DOHH2 (cell line): Measurements from ENCODE around the gene MBD4.

Experiments used
- H3F3A ChIP-seq: fragments of 200-600 bp; sonication (generic), shearing (Covaris generic); 2 replicates; pipeline ENCODE4 v1.6.0; 2016; ENCODE audit warnings: antibody characterized with exemption, mild to moderate bottlenecking; ENCODE audit not compliant: control insufficient read depth, insufficient read depth
- H3K27ac ChIP-seq: fragments of 200-600 bp; sonication (generic); 2 replicates; pipeline ENCODE4 v1.5.1; 2014; ENCODE audit warnings: low read depth, mild to moderate bottlenecking, low read length, moderate library complexity
- H3K27me3 ChIP-seq: fragments of 200-600 bp; sonication (generic); 2 replicates; pipeline ENCODE4 v1.6.1; 2014; ENCODE audit warnings: mild to moderate bottlenecking, low read length, mixed read lengths; ENCODE audit not compliant: control insufficient read depth
- H3K36me3 ChIP-seq: fragments of 200-600 bp; sonication (generic); 2 replicates; pipeline ENCODE4 v1.6.1; 2014; ENCODE audit warnings: mild to moderate bottlenecking, low read length, moderate library complexity, mixed read lengths; ENCODE audit not compliant: control insufficient read depth
- H3K4me1 ChIP-seq: fragments of 200-600 bp; sonication (generic); 2 replicates; pipeline ENCODE4 v1.6.1; 2014; ENCODE audit warnings: mild to moderate bottlenecking, low read length, mixed read lengths; ENCODE audit not compliant: control insufficient read depth
- H3K4me2 ChIP-seq: fragments of 200-600 bp; sonication (generic); 2 replicates; pipeline ENCODE4 v1.6.0; 2014; ENCODE audit warnings: mild to moderate bottlenecking, low read length, moderate library complexity
- H3K4me3 ChIP-seq: fragments of 200-600 bp; sonication (generic); 2 replicates; pipeline ENCODE4 v1.5.1; 2014; ENCODE audit warnings: mild to moderate bottlenecking, low read length, mixed read lengths
- H3K79me2 ChIP-seq: fragments of 200-600 bp; sonication (generic); 2 replicates; pipeline ENCODE4 v1.6.1; 2014; ENCODE audit warnings: mild to moderate bottlenecking, low read length, mixed read lengths; ENCODE audit not compliant: control insufficient read depth
- H3K9me2 ChIP-seq: fragments of 200-600 bp; sonication (generic); replicated peaks from 2 replicates; pipeline ENCODE4 v1.6.1; 2014; ENCODE audit warnings: mild to moderate bottlenecking, low read length, mixed read lengths; ENCODE audit not compliant: control insufficient read depth
- H3K9me3 ChIP-seq: fragments of 200-600 bp; sonication (generic); 2 replicates; pipeline ENCODE4 v1.6.1; 2014; ENCODE audit warnings: antibody characterized with exemption, low read length, mixed read lengths; ENCODE audit not compliant: control insufficient read depth, insufficient read depth
- H4K20me1 ChIP-seq: fragments of 200-600 bp; sonication (generic); 2 replicates; pipeline ENCODE4 v1.6.0; 2014; ENCODE audit warnings: low read depth, mild to moderate bottlenecking, antibody characterized with exemption, low read length, moderate library complexity; ENCODE audit not compliant: control insufficient read depth, insufficient read depth
- EZH2phosphoT487 ChIP-seq: fragments of 200-600 bp; sonication (generic); IDR thresholded peaks from 2 replicates; pipeline ENCODE4 v1.6.1; 2017; ENCODE audit warnings: borderline replicate concordance, mild to moderate bottlenecking, antibody characterized with exemption, low read length, moderate library complexity, mixed read lengths
- TF ChIP-seq, protein P1 (sequence below): fragments of 200-600 bp; sonication (generic); IDR thresholded peaks from one replicate; pipeline ENCODE4 v1.5.1; 2014; ENCODE audit warnings: antibody characterized with exemption, mild to moderate bottlenecking, low read depth, low read length; ENCODE audit not compliant: poor library complexity, severe bottlenecking

Gene MBD4

DNA sequence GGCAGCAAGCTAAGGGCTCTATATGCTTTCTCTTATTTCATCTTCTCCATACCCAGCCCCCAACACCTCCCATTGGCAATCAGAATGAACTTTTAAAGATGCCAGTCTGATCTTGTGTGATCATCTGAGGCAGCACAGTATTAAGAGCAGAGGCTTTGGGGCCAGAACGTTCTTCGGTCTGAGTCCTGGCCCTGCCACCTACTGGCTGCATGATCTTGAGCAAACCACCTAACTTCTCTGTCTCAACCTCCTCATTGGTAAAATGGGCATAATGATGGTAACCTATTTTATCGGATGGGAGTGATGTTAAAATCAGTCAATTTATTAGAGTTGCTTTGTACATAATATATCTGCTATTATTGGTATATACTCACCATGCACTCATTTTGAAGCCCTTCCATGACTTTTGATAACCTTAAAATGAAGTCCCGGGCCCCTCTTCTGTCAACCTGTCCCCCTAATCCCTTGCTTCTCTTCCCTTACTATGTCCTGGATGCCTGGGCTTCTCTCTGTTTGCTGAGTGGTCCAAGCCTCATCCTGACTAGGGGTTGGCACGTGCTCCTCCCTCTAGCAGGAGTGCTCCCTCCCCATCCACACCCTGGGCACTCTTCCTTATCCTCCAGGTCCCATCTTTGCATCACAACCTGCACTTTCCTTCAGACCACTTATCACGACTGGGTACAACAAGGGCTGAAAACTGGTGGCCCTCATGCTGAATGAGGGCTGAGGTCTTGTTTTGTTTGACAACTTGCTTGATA, 17.6 kb downstream of the MBD4 start:
- no peak for TF ChIP-seq EZH2phosphoT487
- TF ChIP-seq, protein P1, sequence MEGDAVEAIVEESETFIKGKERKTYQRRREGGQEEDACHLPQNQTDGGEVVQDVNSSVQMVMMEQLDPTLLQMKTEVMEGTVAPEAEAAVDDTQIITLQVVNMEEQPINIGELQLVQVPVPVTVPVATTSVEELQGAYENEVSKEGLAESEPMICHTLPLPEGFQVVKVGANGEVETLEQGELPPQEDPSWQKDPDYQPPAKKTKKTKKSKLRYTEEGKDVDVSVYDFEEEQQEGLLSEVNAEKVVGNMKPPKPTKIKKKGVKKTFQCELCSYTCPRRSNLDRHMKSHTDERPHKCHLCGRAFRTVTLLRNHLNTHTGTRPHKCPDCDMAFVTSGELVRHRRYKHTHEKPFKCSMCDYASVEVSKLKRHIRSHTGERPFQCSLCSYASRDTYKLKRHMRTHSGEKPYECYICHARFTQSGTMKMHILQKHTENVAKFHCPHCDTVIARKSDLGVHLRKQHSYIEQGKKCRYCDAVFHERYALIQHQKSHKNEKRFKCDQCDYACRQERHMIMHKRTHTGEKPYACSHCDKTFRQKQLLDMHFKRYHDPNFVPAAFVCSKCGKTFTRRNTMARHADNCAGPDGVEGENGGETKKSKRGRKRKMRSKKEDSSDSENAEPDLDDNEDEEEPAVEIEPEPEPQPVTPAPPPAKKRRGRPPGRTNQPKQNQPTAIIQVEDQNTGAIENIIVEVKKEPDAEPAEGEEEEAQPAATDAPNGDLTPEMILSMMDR, result no peak
- Histone ChIP-seq H3K36me3 (peaks cover 5% of the 10 kb centered on the region), H4K20me1 (no peaks in the 10 kb centered on the region), H3K9me3 (peaks cover 10% of the 10 kb centered on the region; the same call in 1 of the 2 replicates), H3F3A (0 out of 2 replicates have a peak, but pooled peaks cover 3% of the 10 kb centered on the region), H3K79me2 (no peaks in the 10 kb centered on the region), H3K27me3 (no peaks in the 10 kb centered on the region), H3K9me2 (no peaks in the 10 kb centered on the region), H3K4me1 (peaks cover 31% of the 10 kb centered on the region), H3K4me2 (no peak overlapping the region), H3K27ac (no peak overlapping the region), H3K4me3 (no peak overlapping the region)

DNA sequence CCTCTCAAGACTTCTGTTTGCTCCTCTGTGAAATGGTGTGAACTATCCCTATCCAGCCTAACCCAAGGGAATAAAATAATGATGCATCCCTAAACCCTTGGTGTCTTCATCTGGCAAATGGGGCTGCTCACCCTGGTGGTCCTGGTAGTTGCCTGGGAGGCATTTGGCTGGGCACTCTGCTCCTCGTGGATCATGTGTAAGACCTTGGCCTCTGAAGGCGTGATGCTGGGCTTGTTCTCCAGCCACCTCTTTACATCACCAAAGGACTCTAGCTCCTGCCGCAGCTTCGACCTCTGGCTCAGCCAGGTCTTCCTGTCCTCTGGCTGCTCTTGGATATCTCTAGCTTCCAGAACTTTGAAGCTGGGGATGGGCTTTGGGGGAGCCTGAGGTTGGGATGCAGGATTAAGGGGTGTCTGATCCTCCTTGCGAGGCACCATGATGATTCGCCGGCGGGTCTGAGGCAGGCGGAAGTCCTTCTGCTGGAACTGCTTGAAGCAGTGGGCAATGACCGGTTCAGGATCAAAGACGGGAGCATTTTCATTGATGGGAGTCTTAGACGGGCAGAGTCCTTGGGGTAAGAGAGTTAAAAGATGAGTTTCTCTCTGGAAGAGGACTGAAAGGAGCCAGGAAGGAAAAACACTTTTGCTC, 18.4 kb downstream of the MBD4 start:
- H3K79me2 ChIP-seq, result no peaks in the 10 kb centered on the region
- peaks cover 10% of the 10 kb centered on the region; the same call in 1 of the 2 replicates for H3K9me3 ChIP-seq
- H3K4me2 ChIP-seq, result no peak overlapping the region
- H3K27me3 ChIP-seq, result no peaks in the 10 kb centered on the region
- H3K4me1 ChIP-seq, result peaks cover 38% of the 10 kb centered on the region
- no peak overlapping the region for H3K4me3 ChIP-seq
- H4K20me1 ChIP-seq, result no peaks in the 10 kb centered on the region
- peaks cover 5% of the 10 kb centered on the region for H3K36me3 ChIP-seq
- no peak for TF ChIP-seq EZH2phosphoT487
- TF ChIP-seq, protein P1, result no peak
- H3K27ac ChIP-seq, result no peak overlapping the region
- H3F3A ChIP-seq, result 0 out of 2 replicates have a peak, but pooled peaks cover 3% of the 10 kb centered on the region
- H3K9me2 ChIP-seq, result no peaks in the 10 kb centered on the region

DNA sequence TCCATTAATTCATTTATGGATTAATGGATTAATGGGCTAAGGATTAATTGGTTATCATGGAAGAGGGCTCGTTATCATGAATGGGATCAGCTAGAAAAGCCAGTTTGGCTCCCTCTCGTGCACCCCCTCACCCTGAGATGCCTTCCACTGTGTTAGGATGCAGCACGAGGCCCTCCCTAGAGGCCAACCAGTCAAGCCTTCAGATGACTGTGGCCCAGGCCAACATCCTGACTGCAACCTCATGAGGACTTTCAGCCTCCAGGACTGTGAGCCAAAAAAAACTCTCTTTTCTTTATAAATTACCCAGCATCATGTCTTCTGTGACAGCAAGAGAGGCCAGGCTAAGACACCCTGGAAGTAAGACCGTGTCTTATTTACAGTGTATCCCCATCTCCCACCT, 20.3 kb downstream of the MBD4 start:
- Histone ChIP-seq H3F3A (0 out of 2 replicates have a peak, but pooled peaks cover 3% of the 10 kb centered on the region), H3K4me1 (peaks cover 30% of the 10 kb centered on the region), H3K9me3 (peaks cover 5% of the 10 kb centered on the region; the same call in 1 of the 2 replicates), H3K36me3 (peaks cover 1% of the 10 kb centered on the region), H3K4me2 (no peak overlapping the region), H3K79me2 (no peaks in the 10 kb centered on the region), H3K9me2 (no peaks in the 10 kb centered on the region), H3K27ac (no peak overlapping the region), H3K27me3 (no peaks in the 10 kb centered on the region), H3K4me3 (no peak overlapping the region), H4K20me1 (no peaks in the 10 kb centered on the region)
- TF ChIP-seq, protein P1, result no peak
- TF ChIP-seq EZH2phosphoT487, result no peak
